Esophagus squamous epithelium (tissue), 5 donors: ENCODE results near the gene NUCB1. TPM values are rescaled to one million over a fixed set of nuclear protein-coding genes. Genes with fewer than 3 reads are reported as not detected.
A peak's percentile ranks its signal among the peaks of the same experiment; 100 is the strongest.
"Not testable (repeated sequence)": the region's sequence is repeated elsewhere in the genome, so short reads cannot be mapped to it uniquely, and the experiment has no call there.

Experiments used
- DNase-seq: peaks from one replicate; lab custom pipeline; 2025; lab: John Stamatoyannopoulos, UW
- H3K27ac ChIP-seq, 4 donors: fragments of 200-600 bp; sonication (generic); one replicate each; pipeline ENCODE4 v1.5.1; 2016 to 2019; ENCODE audit warnings: mild to moderate bottlenecking in 1 of 4
- H3K27me3 ChIP-seq, 4 donors: fragments of 200-600 bp; sonication (generic); 1 replicate in 3 of 4; 2 replicates in 1 of 4; pipeline versions ENCODE4 v1.5.1 to v1.6.0; 2017 to 2021; ENCODE audit warnings: antibody characterized with exemption in 1 of 4
- H3K36me3 ChIP-seq, 3 donors: fragments of 200-600 bp; sonication (generic); one replicate each; pipeline ENCODE4 v1.5.1; 2016 to 2019
- H3K4me1 ChIP-seq, 3 donors: fragments of 200-600 bp; sonication (generic); one replicate each; pipeline ENCODE4 v1.5.1; 2017 to 2019
- H3K4me3 ChIP-seq, 4 donors: fragments of 200-600 bp; sonication (generic); 1 replicate in 3 of 4; 2 replicates in 1 of 4; pipeline ENCODE4 v1.5.1; 2016 to 2019; ENCODE audit warnings: mild to moderate bottlenecking in 2 of 4, moderate library complexity in 1 of 4
- H3K9me3 ChIP-seq, 3 donors: fragments of 200-600 bp; sonication (generic); one replicate each; pipeline ENCODE4 v1.5.1; 2016 to 2019
- CTCF ChIP-seq, 6 experiments: fragments of 450-650 bp in 4 of 6; fragments of 200-600 bp in 2 of 6; sonication (generic) in 2 of 6; IDR thresholded peaks; one replicate each; pipeline ENCODE4 v1.5.1; 2016 to 2019; ENCODE audit warnings: antibody characterized with exemption in 6 of 6, mild to moderate bottlenecking in 4 of 6, moderate library complexity in 4 of 6
- POLR2A ChIP-seq, 4 donors: fragments of 450-650 bp; IDR thresholded peaks; one replicate each; pipeline ENCODE4 v1.6.1; 2017; ENCODE audit warnings: antibody characterized with exemption in 4 of 4, mild to moderate bottlenecking in 4 of 4, moderate library complexity in 3 of 4
- WGBS, 2 donors: methylation state at CpG; one replicate each; pipeline ENCODE4 v1.1.5; 2018; 5-methylcytosine and 5-hydroxymethylcytosine counted together
- intact Hi-C: fragments of 100-400 bp; cut with DNase I; formaldehyde crosslinking; loops from one replicate; pipeline ENCODE4 v1.15.0; 2022
- total RNA-seq, 4 donors: library from RNA; depleted of rRNA; stranded (reverse); fragments of >200 nt; gene quantifications; one replicate each; pipeline ENCODE4 v1.1.0, GENCODE V29; 2016
- donor health status: DM: yes; HTN: yes; CAD: no.

The NUCB1 gene
- total RNA-seq, 4 donors from 2014 or later = 93.5 to 186 (median 157) TPM

- Histone ChIP-seq H3K9me3 (no peaks in the 10 kb centered on the region), H3K36me3 (peaks cover 15 to 64% (median 17%) of the 10 kb centered on the region in 3 donors), H3K4me3 (peak overlapping the region; percentile 84 to 100 (median 98)), H3K4me1 (peaks cover 31 to 69% (median 37%) of the 10 kb centered on the region in 3 donors), H3K27me3 (no peaks in the 10 kb centered on the region), H3K27ac (peak overlapping the region; percentile 99 to 100 (median 100))
- WGBS, 2 donors = 3 to 10% methylated on average over 15 to 16 of the region's 17 CpGs
- TF ChIP-seq CTCF (IDR thresholded peaks at IDR 0.05) = peak in 1 of 6 experiments; percentile 3
- no peak for TF ChIP-seq POLR2A (IDR thresholded peaks at IDR 0.05)
- intact Hi-C loops = no loop called here
- DNase-seq = no peak
Observed at GRCh38 chr19:48874303-48875135, 25.6 kb upstream of the NUCB1 start.

- Histone ChIP-seq H3K36me3 (peaks cover 15 to 71% (median 17%) of the 10 kb centered on the region in 3 donors), H3K4me3 (peak overlapping the region; percentile 84 to 100 (median 98)), H3K4me1 (peaks cover 31 to 73% (median 37%) of the 10 kb centered on the region in 3 donors), H3K27ac (peak overlapping the region; percentile 99 to 100 (median 100))
- H3K27me3 ChIP-seq, H3K9me3 ChIP-seq, intact Hi-C loops, DNase-seq: not testable (repeated sequence)
- WGBS, 2 donors = 57 to 66% methylated on average over 27 to 30 of the region's 30 CpGs
Observed at GRCh38 chr19:48876043-48876981, 23.8 kb upstream of the NUCB1 start.

GRCh38 chr19:48877855-48878195 is 22.3 kb upstream of the NUCB1 start:
- peaks cover 0 to 9% (median 8%) of the 10 kb centered on the region in 3 donors for H3K9me3 ChIP-seq
- peaks cover 31 to 67% (median 37%) of the 10 kb centered on the region in 3 donors for H3K4me1 ChIP-seq
- no peaks in the 10 kb centered on the region for H3K27me3 ChIP-seq
- H3K27ac ChIP-seq = peak overlapping the region in 3 of 4 donors; percentile 48 to 100 (median 72)
- TF ChIP-seq CTCF (IDR thresholded peaks at IDR 0.05) (no peak), POLR2A (IDR thresholded peaks at IDR 0.05) (no peak)
- peaks cover 15 to 71% (median 17%) of the 10 kb centered on the region in 3 donors for H3K36me3 ChIP-seq
- 79 to 86% methylated on average over 5 of the region's 6 CpGs for WGBS, 2 donors
- no peak overlapping the region for H3K4me3 ChIP-seq
- DNase-seq = no peak
- intact Hi-C loops = no loop called here

- Histone ChIP-seq H3K27me3 (no peaks in the 10 kb centered on the region), H3K27ac (peak overlapping the region; percentile 6 to 100 (median 60)), H3K4me3 (no peak overlapping the region), H3K36me3 (peaks cover 15 to 67% (median 16%) of the 10 kb centered on the region in 3 donors), H3K9me3 (peaks cover 0 to 9% (median 8%) of the 10 kb centered on the region in 3 donors), H3K4me1 (peaks cover 29 to 63% (median 34%) of the 10 kb centered on the region in 3 donors)
- DNase-seq = no peak
- no peak for TF ChIP-seq POLR2A (IDR thresholded peaks at IDR 0.05)
- TF ChIP-seq CTCF (IDR thresholded peaks at IDR 0.05) = no peak
- 61 to 64% methylated on average over 11 of the region's 11 CpGs for WGBS, 2 donors
- intact Hi-C loops = no loop called here
Observed at GRCh38 chr19:48878196-48879024, 21.7 kb upstream of the NUCB1 start.
